Cardiac muscle cell (in vitro differentiated cells and primary cell): ENCODE measurements around the gene LCK. TPM values are rescaled to one million over a fixed set of nuclear protein-coding genes. Genes with fewer than 3 reads are reported as not detected.

Experiments used
- DNase-seq, 2 donors: peaks; one replicate each; pipeline versions ENCODE4 v3.0.0 to v3.0.0-alpha.2; 2010 to 2017; ENCODE audit warnings: low read depth in 1 of 2, low spot score in 1 of 2
- H3K27ac ChIP-seq: fragments of 200-600 bp; sonication (generic); 2 replicates; pipeline ENCODE4 v1.5.1; 2016
- H3K27me3 ChIP-seq: fragments of 200-600 bp; sonication (generic); 2 replicates; pipeline ENCODE4 v1.6.0; 2016; ENCODE audit warnings: control low read depth
- H3K36me3 ChIP-seq: fragments of 200-600 bp; sonication (generic); 2 replicates; pipeline ENCODE4 v1.5.1; 2016; ENCODE audit warnings: control low read depth
- H3K4me1 ChIP-seq: fragments of 200-600 bp; sonication (generic); 2 replicates; pipeline ENCODE4 v1.8.1; 2017; ENCODE audit warnings: low read depth, mild to moderate bottlenecking, mixed run types
- H3K4me3 ChIP-seq: fragments of 200-600 bp; sonication (generic); 2 replicates; pipeline ENCODE4 v1.5.1; 2016; ENCODE audit warnings: mild to moderate bottlenecking
- H3K9me3 ChIP-seq: fragments of 200-600 bp; sonication (generic); 2 replicates; pipeline ENCODE4 v1.5.1; 2017; ENCODE audit warnings: low read depth, mild to moderate bottlenecking, control low read depth
- CTCF ChIP-seq: IDR thresholded peaks from 2 replicates; pipeline ENCODE4 v1.5.1; 2012; ENCODE audit warnings: low read depth, mild to moderate bottlenecking, low read length
- polyA plus RNA-seq: library from polyadenylated mRNA; unstranded; fragments of >200 nt; fragmentation: Nextera tagmentation; extraction: Ambion mirVana; gene quantifications from 2 replicates; pipeline ENCODE4 v1.2.1, GENCODE V29; 2016
- total RNA-seq: library from RNA; depleted of rRNA; stranded (reverse); fragments of >200 nt; gene quantifications from 2 replicates; pipeline ENCODE4 v1.2.3, GENCODE V29; 2016

LCK gene
- total and polyA plus RNA-seq, 2 experiments from 2014 or later = 0.18 TPM; not detected in 1

DNA sequence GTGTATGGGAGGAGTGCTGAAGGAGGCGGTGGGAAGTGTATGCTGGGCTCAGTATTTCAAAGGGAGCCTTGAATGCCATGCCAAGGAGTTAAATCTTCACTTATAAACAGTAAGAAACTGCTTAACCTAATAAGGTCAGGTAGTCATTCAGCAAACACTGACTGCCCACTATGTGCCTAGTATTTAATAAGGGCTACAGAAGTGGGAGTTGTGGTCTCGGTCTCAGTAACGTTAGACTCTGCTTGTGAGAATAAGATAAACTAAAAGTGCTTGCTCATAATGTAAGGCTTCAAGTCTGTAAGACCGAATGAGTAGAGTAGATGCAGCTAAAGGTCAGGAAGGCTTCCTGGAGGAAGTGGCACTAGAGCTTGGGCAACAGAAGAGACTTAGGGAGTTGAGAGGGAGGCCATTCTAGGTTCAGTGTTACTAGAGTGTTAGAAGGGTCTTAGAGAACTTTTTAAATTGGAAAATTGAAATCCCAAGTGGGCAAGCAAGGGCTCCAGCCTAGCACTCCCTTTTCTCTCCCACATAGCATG lies 78.9 kb downstream of the LCK start:
- no peaks in the 10 kb centered on the region for H3K9me3 ChIP-seq
- no peak overlapping the region for H3K27ac ChIP-seq
- peaks cover 43% of the 10 kb centered on the region for H3K36me3 ChIP-seq
- no peaks in the 10 kb centered on the region for H3K27me3 ChIP-seq
- peaks cover 7% of the 10 kb centered on the region for H3K4me1 ChIP-seq
- TF ChIP-seq CTCF = no peak
- H3K4me3 ChIP-seq = no peak overlapping the region
- DNase-seq = no peak

DNA sequence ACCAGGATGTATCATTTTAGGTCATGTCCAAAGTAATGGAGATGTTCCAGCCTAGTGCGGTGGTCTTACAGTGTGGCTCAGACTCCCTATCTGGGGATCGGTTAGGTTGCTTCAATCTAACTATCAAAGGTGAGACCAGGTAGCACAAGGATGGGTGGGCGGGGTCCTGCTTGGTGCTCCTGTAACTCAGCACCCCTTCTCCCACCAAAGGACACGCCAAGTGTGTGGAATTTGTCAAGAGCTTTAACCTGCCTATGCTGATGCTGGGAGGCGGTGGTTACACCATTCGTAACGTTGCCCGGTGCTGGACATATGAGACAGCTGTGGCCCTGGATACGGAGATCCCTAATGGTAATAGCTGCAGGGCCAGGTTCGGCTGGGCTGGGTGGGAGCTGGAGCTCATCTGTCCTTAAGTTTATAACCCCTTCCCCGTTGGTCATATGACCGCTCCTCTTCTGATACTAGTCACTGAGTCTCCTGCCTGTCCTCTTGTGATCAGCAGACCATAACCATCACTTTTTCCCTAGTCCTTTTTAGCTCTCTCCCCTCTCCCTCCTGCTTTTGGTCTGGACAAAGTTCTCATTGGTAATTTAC lies 79.6 kb downstream of the LCK start:
- H3K36me3 ChIP-seq = peaks cover 43% of the 10 kb centered on the region
- H3K4me1 ChIP-seq = peaks cover 7% of the 10 kb centered on the region
- H3K27ac ChIP-seq = no peak overlapping the region

DNA sequence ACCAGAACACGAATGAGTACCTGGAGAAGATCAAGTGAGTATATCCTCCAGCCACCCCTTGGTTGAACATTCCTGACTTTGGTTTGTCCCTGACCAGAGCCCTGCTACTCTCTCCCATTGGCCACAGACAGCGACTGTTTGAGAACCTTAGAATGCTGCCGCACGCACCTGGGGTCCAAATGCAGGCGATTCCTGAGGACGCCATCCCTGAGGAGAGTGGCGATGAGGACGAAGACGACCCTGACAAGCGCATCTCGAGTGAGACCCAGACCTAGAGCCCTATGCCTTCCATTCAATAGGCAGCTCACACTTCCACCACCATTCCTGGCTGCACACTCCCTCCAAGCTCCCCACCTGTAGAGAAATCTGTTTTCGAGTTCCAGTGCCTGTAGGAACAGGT lies 80.5 kb downstream of the LCK start:
- Histone ChIP-seq H3K27me3 (no peaks in the 10 kb centered on the region), H3K27ac (no peak overlapping the region), H3K4me3 (no peak overlapping the region), H3K9me3 (no peaks in the 10 kb centered on the region), H3K36me3 (peaks cover 43% of the 10 kb centered on the region), H3K4me1 (peaks cover 7% of the 10 kb centered on the region)
- DNase-seq = no peak
- no peak for TF ChIP-seq CTCF

More for the DNA sequence above, 79.6 kb downstream of the LCK start:
- no peak for TF ChIP-seq CTCF
- H3K9me3 ChIP-seq = no peaks in the 10 kb centered on the region
- H3K4me3 ChIP-seq = no peak overlapping the region
- no peak for DNase-seq
- no peaks in the 10 kb centered on the region for H3K27me3 ChIP-seq

DNA sequence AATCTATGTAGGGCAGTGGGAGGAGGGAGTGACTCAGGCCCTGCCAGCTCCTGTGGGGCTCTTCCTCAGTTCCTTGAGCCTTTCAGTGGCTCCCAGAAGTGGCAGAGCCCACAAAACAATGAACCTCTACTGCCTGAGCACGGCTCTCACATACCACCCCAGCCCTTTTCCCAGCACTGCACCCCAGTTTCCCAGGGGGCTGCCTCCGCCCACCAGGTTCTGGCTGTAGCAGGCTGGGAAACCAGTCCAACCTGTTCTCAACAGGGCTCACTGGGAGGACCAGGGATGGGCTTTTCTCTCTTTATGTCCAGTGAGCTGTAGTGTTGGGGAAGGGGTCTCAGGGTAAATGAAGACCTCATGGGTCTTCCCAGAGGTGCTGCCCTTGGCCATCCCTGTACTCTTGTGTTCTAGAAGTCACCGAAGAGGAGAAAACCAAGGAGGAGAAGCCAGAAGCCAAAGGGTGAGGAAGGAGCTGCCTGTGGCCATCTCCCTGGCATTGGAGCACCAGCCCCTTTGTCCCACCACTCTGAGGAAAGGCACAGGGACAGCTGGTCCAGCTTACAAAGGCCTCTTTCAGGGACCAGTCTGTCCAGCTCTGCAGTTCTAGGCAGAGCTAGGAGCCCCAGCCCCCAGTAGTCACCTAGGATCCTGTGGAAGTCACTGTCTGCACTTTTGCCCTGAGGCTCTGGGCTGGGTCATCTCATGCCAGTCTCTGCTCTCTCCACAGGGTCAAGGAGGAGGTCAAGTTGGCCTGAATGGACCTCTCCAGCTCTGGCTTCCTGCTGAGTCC lies 81.4 kb downstream of the LCK start:
- peak in 1 of 2 donors; percentile 13 for DNase-seq
- Histone ChIP-seq H3K4me3 (no peak overlapping the region), H3K27ac (peak overlapping the region; percentile 18), H3K4me1 (peaks cover 7% of the 10 kb centered on the region), H3K9me3 (no peaks in the 10 kb centered on the region), H3K27me3 (no peaks in the 10 kb centered on the region), H3K36me3 (peaks cover 34% of the 10 kb centered on the region)
- TF ChIP-seq CTCF = no peak

- Histone ChIP-seq H3K4me3 (no peak overlapping the region), H3K27ac (peak overlapping the region; percentile 18), H3K27me3 (no peaks in the 10 kb centered on the region), H3K36me3 (peaks cover 30% of the 10 kb centered on the region), H3K9me3 (no peaks in the 10 kb centered on the region), H3K4me1 (peaks cover 7% of the 10 kb centered on the region)
- TF ChIP-seq CTCF = no peak
- no peak for DNase-seq
Measured at GRCh38 chr1:32333251-32333963, 82.3 kb downstream of the LCK start.
